ENCODE measurements around the gene AP1S2.
"Not testable (repeated sequence)": the region's sequence is repeated elsewhere in the genome, so short reads cannot be mapped to it uniquely, and the experiment has no call there.

Gene AP1S2

GRCh38 chrX:15834827-15835595, 19.6 kb downstream of the AP1S2 start:
- Histone ChIP-seq H3K36me3 (ENCODE audit: control insufficient read depth in 2 of 2, insufficient read depth in 2 of 2, low read length in 2 of 2) (peaks cover 0 to 2% of the 10 kb centered on the region in 2 donors), H3K27ac (ENCODE audit: low read depth in 2 of 2, low read length in 2 of 2) (no peak overlapping the region), H3K9me3 (ENCODE audit: control insufficient read depth in 2 of 2, low read length in 2 of 2) (no peaks in the 10 kb centered on the region), H3K27me3 (ENCODE audit: control insufficient read depth in 2 of 2, insufficient read depth in 2 of 2, low read length in 2 of 2) (no peaks in the 10 kb centered on the region), H3K9ac (ENCODE audit: low read depth in 1 of 2, low read length in 2 of 2) (no peak overlapping the region), H3K4me3 (ENCODE audit: low read length in 2 of 2) (no peak overlapping the region), H3K4me1 (ENCODE audit: control insufficient read depth in 2 of 2, insufficient read depth in 2 of 2, low read length in 2 of 2) (no peaks in the 10 kb centered on the region)

DNA sequence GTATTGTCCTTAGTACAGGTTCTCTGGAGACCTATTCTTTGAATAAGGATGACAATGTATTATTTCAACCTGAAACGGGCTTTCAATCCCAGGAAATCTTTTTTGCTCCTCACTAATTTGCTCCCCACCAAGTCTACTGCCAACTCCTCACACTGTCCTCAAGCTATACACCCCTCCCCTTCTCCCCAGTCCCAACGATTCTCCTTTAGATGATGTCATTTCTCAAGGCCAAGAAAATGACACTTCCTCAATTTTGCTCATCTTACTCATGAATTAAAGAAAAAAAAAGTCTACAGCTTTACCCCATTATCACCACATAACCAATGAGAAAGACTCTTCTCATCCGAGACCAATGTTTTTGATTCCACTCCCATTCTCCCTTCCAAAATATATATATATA, 20.6 kb downstream of the AP1S2 start:
- no peaks in the 10 kb centered on the region for H3K4me1 ChIP-seq (ENCODE audit: control insufficient read depth in 2 of 2, insufficient read depth in 2 of 2, low read length in 2 of 2)
- no peak overlapping the region for H3K4me3 ChIP-seq (ENCODE audit: low read length in 2 of 2)
- no peaks in the 10 kb centered on the region for H3K9me3 ChIP-seq (ENCODE audit: control insufficient read depth in 2 of 2, low read length in 2 of 2)
- H3K36me3 ChIP-seq (ENCODE audit: control insufficient read depth in 2 of 2, insufficient read depth in 2 of 2, low read length in 2 of 2): peaks cover 0 to 2% of the 10 kb centered on the region in 2 donors
- no peak overlapping the region for H3K27ac ChIP-seq (ENCODE audit: low read depth in 2 of 2, low read length in 2 of 2)
- no peaks in the 10 kb centered on the region for H3K27me3 ChIP-seq (ENCODE audit: control insufficient read depth in 2 of 2, insufficient read depth in 2 of 2, low read length in 2 of 2)
- no peak overlapping the region for H3K9ac ChIP-seq (ENCODE audit: low read depth in 1 of 2, low read length in 2 of 2)

DNA sequence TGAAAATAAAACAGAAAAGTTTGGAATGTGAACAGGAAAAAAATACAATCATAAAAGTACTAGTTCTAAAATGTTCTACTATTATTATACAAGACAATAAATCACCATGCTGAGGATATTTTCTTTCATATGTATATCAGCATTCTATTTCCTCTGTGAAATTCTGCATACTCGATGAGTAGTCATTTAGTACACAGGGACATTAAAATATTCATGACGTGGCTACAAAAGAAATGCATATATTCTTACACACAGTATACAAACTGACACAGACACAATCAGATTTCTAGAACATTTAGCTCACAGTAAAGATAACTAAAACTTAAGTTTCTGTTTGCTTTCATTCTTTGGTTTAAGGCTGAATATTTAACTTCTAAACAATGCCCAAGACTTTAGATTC, 23.3 kb downstream of the AP1S2 start:
- not testable (repeated sequence) for H3K4me3 ChIP-seq (ENCODE audit: low read length in 2 of 2); H3K36me3 ChIP-seq (ENCODE audit: control insufficient read depth in 2 of 2, insufficient read depth in 2 of 2, low read length in 2 of 2); H3K9me3 ChIP-seq (ENCODE audit: control insufficient read depth in 2 of 2, low read length in 2 of 2); H3K9ac ChIP-seq (ENCODE audit: low read depth in 1 of 2, low read length in 2 of 2); H3K4me1 ChIP-seq (ENCODE audit: control insufficient read depth in 2 of 2, insufficient read depth in 2 of 2, low read length in 2 of 2); H3K27me3 ChIP-seq (ENCODE audit: control insufficient read depth in 2 of 2, insufficient read depth in 2 of 2, low read length in 2 of 2); H3K27ac ChIP-seq (ENCODE audit: low read depth in 2 of 2, low read length in 2 of 2)

DNA sequence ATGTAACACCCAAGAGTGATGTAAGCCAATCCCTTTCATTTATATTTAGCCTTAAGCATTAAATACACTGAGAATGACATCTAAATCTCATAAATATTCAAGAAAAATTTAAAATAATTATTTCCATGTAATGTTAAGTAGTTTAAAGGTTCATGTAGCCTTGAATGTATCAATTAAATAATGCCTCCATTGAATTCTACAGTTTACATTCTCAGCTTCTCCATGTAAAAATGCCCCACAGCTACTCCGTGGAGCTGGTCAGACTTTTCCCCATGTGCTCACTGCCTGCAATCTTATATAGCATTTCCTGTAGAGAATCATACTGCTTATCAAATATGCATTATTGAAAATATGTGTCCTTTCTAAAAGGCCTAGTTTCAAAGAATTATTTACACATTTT, 25.4 kb downstream of the AP1S2 start:
- Histone ChIP-seq H3K9ac (ENCODE audit: low read depth in 1 of 2, low read length in 2 of 2) (no peak overlapping the region), H3K27ac (ENCODE audit: low read depth in 2 of 2, low read length in 2 of 2) (no peak overlapping the region), H3K4me1 (ENCODE audit: control insufficient read depth in 2 of 2, insufficient read depth in 2 of 2, low read length in 2 of 2) (no peaks in the 10 kb centered on the region), H3K27me3 (ENCODE audit: control insufficient read depth in 2 of 2, insufficient read depth in 2 of 2, low read length in 2 of 2) (no peaks in the 10 kb centered on the region), H3K9me3 (ENCODE audit: control insufficient read depth in 2 of 2, low read length in 2 of 2) (no peaks in the 10 kb centered on the region), H3K36me3 (ENCODE audit: control insufficient read depth in 2 of 2, insufficient read depth in 2 of 2, low read length in 2 of 2) (peaks cover 8% of the 10 kb centered on the region in 2 donors), H3K4me3 (ENCODE audit: low read length in 2 of 2) (no peak overlapping the region)

DNA sequence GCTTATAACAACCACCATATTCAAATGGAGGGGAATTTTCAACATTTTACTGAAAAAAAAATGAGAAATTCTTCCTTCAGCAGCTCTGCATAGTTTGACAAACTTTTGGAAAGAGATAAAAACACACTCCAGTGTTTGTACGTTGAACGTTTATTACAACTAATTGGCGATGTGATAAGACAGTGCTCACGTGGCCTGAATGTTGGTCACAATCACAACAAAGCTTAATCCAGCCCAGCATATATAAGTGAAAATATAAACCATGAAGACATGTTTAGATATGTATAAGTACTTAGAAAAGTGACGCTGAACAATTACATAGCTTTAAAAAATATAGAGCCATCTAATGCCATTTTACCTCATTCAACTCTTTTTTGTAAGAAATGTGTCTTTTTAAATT, 28.7 kb downstream of the AP1S2 start:
- H3K36me3 ChIP-seq (ENCODE audit: control insufficient read depth in 2 of 2, insufficient read depth in 2 of 2, low read length in 2 of 2): peaks cover 12 to 21% of the 10 kb centered on the region in 2 donors
- no peaks in the 10 kb centered on the region for H3K9me3 ChIP-seq (ENCODE audit: control insufficient read depth in 2 of 2, low read length in 2 of 2)
- H3K4me1 ChIP-seq (ENCODE audit: control insufficient read depth in 2 of 2, insufficient read depth in 2 of 2, low read length in 2 of 2): no peaks in the 10 kb centered on the region
- H3K9ac ChIP-seq (ENCODE audit: low read depth in 1 of 2, low read length in 2 of 2): no peak overlapping the region
- H3K4me3 ChIP-seq (ENCODE audit: low read length in 2 of 2): no peak overlapping the region
- H3K27me3 ChIP-seq (ENCODE audit: control insufficient read depth in 2 of 2, insufficient read depth in 2 of 2, low read length in 2 of 2): no peaks in the 10 kb centered on the region
- H3K27ac ChIP-seq (ENCODE audit: low read depth in 2 of 2, low read length in 2 of 2): no peak overlapping the region

DNA sequence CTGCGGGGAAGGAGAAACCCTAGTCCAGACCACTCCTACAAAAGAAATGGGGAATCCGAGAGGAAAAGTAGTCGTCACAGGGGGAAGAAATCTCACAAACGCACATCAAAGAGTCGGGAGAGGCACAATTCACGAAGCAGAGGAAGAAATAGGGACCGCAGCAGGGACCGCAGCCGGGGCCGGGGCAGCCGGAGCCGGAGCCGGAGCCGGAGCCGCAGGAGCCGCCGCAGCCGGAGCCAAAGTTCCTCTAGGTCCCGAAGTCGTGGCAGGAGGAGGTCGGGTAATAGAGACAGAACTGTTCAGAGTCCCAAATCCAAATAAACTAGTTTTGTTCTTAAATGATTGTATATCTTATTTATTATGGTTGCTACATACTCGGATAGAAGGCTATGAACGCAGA, 31.7 kb downstream of the AP1S2 start:
- Histone ChIP-seq H3K9ac (ENCODE audit: low read depth in 1 of 2, low read length in 2 of 2) (no peak overlapping the region), H3K27me3 (ENCODE audit: control insufficient read depth in 2 of 2, insufficient read depth in 2 of 2, low read length in 2 of 2) (no peaks in the 10 kb centered on the region), H3K27ac (ENCODE audit: low read depth in 2 of 2, low read length in 2 of 2) (no peak overlapping the region), H3K4me3 (ENCODE audit: low read length in 2 of 2) (no peak overlapping the region), H3K36me3 (ENCODE audit: control insufficient read depth in 2 of 2, insufficient read depth in 2 of 2, low read length in 2 of 2) (peaks cover 24 to 40% of the 10 kb centered on the region in 2 donors), H3K9me3 (ENCODE audit: control insufficient read depth in 2 of 2, low read length in 2 of 2) (no peaks in the 10 kb centered on the region), H3K4me1 (ENCODE audit: control insufficient read depth in 2 of 2, insufficient read depth in 2 of 2, low read length in 2 of 2) (no peaks in the 10 kb centered on the region)

DNA sequence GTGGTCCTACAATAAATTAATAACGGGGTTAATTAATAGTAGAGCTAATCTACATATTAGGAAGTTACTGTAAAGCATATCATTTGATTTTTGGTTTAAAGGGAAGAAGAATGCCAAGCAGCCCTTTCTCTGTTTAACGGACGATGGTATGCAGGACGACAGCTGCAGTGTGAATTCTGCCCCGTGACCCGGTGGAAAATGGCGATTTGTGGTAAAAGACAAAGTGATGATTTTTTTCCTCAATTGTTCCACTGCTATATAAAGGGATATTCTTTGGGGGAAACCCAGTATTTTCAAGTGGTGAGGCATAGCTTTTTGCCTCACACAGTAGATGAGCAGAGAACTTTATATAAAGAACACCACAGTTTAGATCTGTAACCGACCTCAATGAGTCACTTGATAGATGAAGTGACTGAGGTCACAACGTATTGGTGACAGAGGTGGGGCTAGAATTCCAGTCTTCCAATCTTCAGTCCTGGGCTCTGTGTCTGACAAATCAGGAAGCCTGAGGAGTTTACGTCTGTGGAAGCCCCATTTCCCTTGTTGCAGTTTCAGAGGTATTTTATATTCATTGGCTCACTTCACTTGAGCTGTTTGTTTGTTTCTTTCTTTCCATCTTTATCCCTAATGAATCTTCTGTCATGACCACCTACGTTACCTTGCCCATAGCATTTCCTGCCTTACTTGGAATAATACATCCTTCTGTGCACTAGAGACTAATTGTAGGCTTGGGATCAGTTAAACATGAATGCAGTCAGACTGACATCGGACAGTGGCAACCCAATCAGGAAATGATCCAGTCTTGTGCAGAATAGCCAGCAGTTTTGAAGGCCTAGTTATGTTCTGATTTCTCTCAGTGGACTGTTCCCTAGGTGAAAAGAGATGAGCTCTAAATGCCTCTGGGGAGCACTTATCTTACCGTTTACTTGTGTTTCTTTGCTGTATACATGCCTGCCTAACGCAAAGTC, 34.2 kb downstream of the AP1S2 start:
- Histone ChIP-seq H3K27me3 (ENCODE audit: control insufficient read depth in 2 of 2, insufficient read depth in 2 of 2, low read length in 2 of 2) (no peaks in the 10 kb centered on the region), H3K9ac (ENCODE audit: low read depth in 1 of 2, low read length in 2 of 2) (no peak overlapping the region), H3K27ac (ENCODE audit: low read depth in 2 of 2, low read length in 2 of 2) (no peak overlapping the region), H3K4me3 (ENCODE audit: low read length in 2 of 2) (no peak overlapping the region), H3K4me1 (ENCODE audit: control insufficient read depth in 2 of 2, insufficient read depth in 2 of 2, low read length in 2 of 2) (no peaks in the 10 kb centered on the region), H3K36me3 (ENCODE audit: control insufficient read depth in 2 of 2, insufficient read depth in 2 of 2, low read length in 2 of 2) (peaks cover 30 to 57% of the 10 kb centered on the region in 2 donors), H3K9me3 (ENCODE audit: control insufficient read depth in 2 of 2, low read length in 2 of 2) (no peaks in the 10 kb centered on the region)

DNA sequence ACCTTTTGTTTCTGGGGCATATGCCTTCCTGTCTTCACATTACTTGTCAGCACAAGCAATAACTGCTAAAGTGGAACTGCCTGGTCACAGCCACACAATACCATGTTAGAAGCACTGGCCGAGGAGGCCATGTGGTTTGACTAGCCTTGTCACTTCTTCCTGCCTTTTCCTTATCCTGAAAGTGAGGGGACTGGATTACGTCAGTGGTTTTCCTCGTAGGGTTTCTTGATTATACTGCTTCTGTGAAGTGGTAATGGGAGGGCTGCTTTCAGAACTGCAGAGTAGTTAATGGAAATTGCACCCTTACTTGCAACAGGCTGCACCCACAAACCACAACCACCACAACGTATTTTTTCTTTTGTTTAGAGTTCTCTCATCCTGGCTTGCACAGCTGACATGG, 37.7 kb downstream of the AP1S2 start:
- Histone ChIP-seq H3K27me3 (ENCODE audit: control insufficient read depth in 2 of 2, insufficient read depth in 2 of 2, low read length in 2 of 2) (no peaks in the 10 kb centered on the region), H3K4me3 (ENCODE audit: low read length in 2 of 2) (no peak overlapping the region), H3K9ac (ENCODE audit: low read depth in 1 of 2, low read length in 2 of 2) (no peak overlapping the region), H3K36me3 (ENCODE audit: control insufficient read depth in 2 of 2, insufficient read depth in 2 of 2, low read length in 2 of 2) (peaks cover 41 to 60% of the 10 kb centered on the region in 2 donors), H3K27ac (ENCODE audit: low read depth in 2 of 2, low read length in 2 of 2) (no peak overlapping the region), H3K9me3 (ENCODE audit: control insufficient read depth in 2 of 2, low read length in 2 of 2) (no peaks in the 10 kb centered on the region), H3K4me1 (ENCODE audit: control insufficient read depth in 2 of 2, insufficient read depth in 2 of 2, low read length in 2 of 2) (no peaks in the 10 kb centered on the region)

- H3K27ac ChIP-seq (ENCODE audit: low read depth in 2 of 2, low read length in 2 of 2): no peak overlapping the region
- no peaks in the 10 kb centered on the region for H3K9me3 ChIP-seq (ENCODE audit: control insufficient read depth in 2 of 2, low read length in 2 of 2)
- H3K4me1 ChIP-seq (ENCODE audit: control insufficient read depth in 2 of 2, insufficient read depth in 2 of 2, low read length in 2 of 2): no peaks in the 10 kb centered on the region
- no peak overlapping the region for H3K9ac ChIP-seq (ENCODE audit: low read depth in 1 of 2, low read length in 2 of 2)
- no peak overlapping the region for H3K4me3 ChIP-seq (ENCODE audit: low read length in 2 of 2)
- no peaks in the 10 kb centered on the region for H3K27me3 ChIP-seq (ENCODE audit: control insufficient read depth in 2 of 2, insufficient read depth in 2 of 2, low read length in 2 of 2)
- H3K36me3 ChIP-seq (ENCODE audit: control insufficient read depth in 2 of 2, insufficient read depth in 2 of 2, low read length in 2 of 2): peaks cover 43 to 60% of the 10 kb centered on the region in 2 donors
Measured at GRCh38 chrX:15816438-15816809, 38.2 kb downstream of the AP1S2 start.

- H3K36me3 ChIP-seq (ENCODE audit: control insufficient read depth in 2 of 2, insufficient read depth in 2 of 2, low read length in 2 of 2): peaks cover 48 to 60% of the 10 kb centered on the region in 2 donors
- H3K9ac ChIP-seq (ENCODE audit: low read depth in 1 of 2, low read length in 2 of 2): no peak overlapping the region
- no peak overlapping the region for H3K27ac ChIP-seq (ENCODE audit: low read depth in 2 of 2, low read length in 2 of 2)
Measured at GRCh38 chrX:15815779-15816437, 38.7 kb downstream of the AP1S2 start.

More at GRCh38 chrX:15815779-15816437, 38.7 kb downstream of the AP1S2 start:
- no peaks in the 10 kb centered on the region for H3K27me3 ChIP-seq (ENCODE audit: control insufficient read depth in 2 of 2, insufficient read depth in 2 of 2, low read length in 2 of 2)
- H3K4me1 ChIP-seq (ENCODE audit: control insufficient read depth in 2 of 2, insufficient read depth in 2 of 2, low read length in 2 of 2): no peaks in the 10 kb centered on the region
- no peak overlapping the region for H3K4me3 ChIP-seq (ENCODE audit: low read length in 2 of 2)
- no peaks in the 10 kb centered on the region for H3K9me3 ChIP-seq (ENCODE audit: control insufficient read depth in 2 of 2, low read length in 2 of 2)
